Small intestine (tissue), 7 donors: ENCODE data around the gene CDK18. TPM values are rescaled to one million over a fixed set of nuclear protein-coding genes. Genes with fewer than 3 reads are reported as not detected.

ENCODE experiments used
- DNase-seq, 2 donors: peaks; one replicate each; pipeline versions ENCODE4 v3.0.0 to v3.0.0-alpha.2; 2013
- FAIRE-seq: peaks from 2 replicates; lab custom pipeline; 2012; peaks lifted over from hg19 to GRCh38; lab: Jason Lieb, UNC
- H3K27ac ChIP-seq, 3 donors: one replicate each; pipeline ENCODE4 v1.5.1; 2013; ENCODE audit warnings: low read length in 2 of 3, mild to moderate bottlenecking in 2 of 3, control low read depth in 1 of 3, inconsistent platforms in 1 of 3, low read depth in 1 of 3, moderate library complexity in 1 of 3
- H3K27me3 ChIP-seq, 3 donors: one replicate each; pipeline ENCODE4 v1.6.1; 2013; ENCODE audit warnings: low read length in 3 of 3, inconsistent platforms in 1 of 3; ENCODE audit not compliant: control insufficient read depth in 3 of 3, insufficient read depth in 3 of 3
- H3K36me3 ChIP-seq, 3 donors: one replicate each; pipeline ENCODE4 v1.6.1; 2013; ENCODE audit warnings: low read length in 3 of 3, inconsistent platforms in 1 of 3, low read depth in 1 of 3, mild to moderate bottlenecking in 1 of 3, moderate library complexity in 1 of 3; ENCODE audit not compliant: control insufficient read depth in 3 of 3, insufficient read depth in 2 of 3
- H3K4me1 ChIP-seq, 3 donors: one replicate each; pipeline ENCODE4 v1.6.1; 2013; ENCODE audit warnings: low read length in 2 of 3, inconsistent platforms in 1 of 3, low read depth in 1 of 3, mild to moderate bottlenecking in 1 of 3, moderate library complexity in 1 of 3; ENCODE audit not compliant: control insufficient read depth in 3 of 3, insufficient read depth in 2 of 3
- H3K4me3 ChIP-seq, 3 donors: one replicate each; pipeline ENCODE4 v1.5.1; 2013; ENCODE audit warnings: low read length in 3 of 3, control low read depth in 1 of 3, inconsistent platforms in 1 of 3, low read depth in 1 of 3, mild to moderate bottlenecking in 1 of 3, moderate library complexity in 1 of 3
- H3K9me3 ChIP-seq, 2 donors: one replicate each; pipeline ENCODE4 v1.6.1; 2013; ENCODE audit warnings: low read depth in 1 of 2, low read length in 1 of 2; ENCODE audit not compliant: control insufficient read depth in 2 of 2, insufficient read depth in 1 of 2
- WGBS, 3 donors: extraction: QIAGEN DNeasy Blood & Tissue Kit; methylation state at CpG; one replicate each; pipeline ENCODE4 v1.1.7; 2013; 5-methylcytosine and 5-hydroxymethylcytosine counted together
- polyA plus RNA-seq, 4 donors: library from polyadenylated mRNA; stranded (reverse) in 3 of 4; unstranded in 1 of 4; fragments of 200-250 nt in 3 of 4; fragments of 120-200 nt in 1 of 4; gene quantifications; one replicate each; pipeline versions ENCODE4 v1.2.1 to v1.2.3, GENCODE V29; 2013
- donor health status: healthy with polysubstance abuse.
- donor health status: control.
- donor health status: control.
- donor health status: Bipolar disorder and iron deficiency.
- donor health status: healthy.

Gene CDK18
- polyA plus RNA-seq, 4 donors = 32.7 to 62.4 (median 41.1) TPM

GRCh38 chr1:205510951-205511330 lies 6.5 kb downstream of the CDK18 start:
- H3K9me3 ChIP-seq = no peaks in the 10 kb centered on the region
- peaks cover 0 to 34% (median 0%) of the 10 kb centered on the region in 3 donors for H3K36me3 ChIP-seq
- DNase-seq = no peak
- H3K27ac ChIP-seq = no peak overlapping the region
- WGBS, 3 donors = 68 to 77% (median 73%) methylated on average over 3 of the region's 3 CpGs
- no peak overlapping the region for H3K4me3 ChIP-seq
- FAIRE-seq = no peak
- peaks cover 3 to 19% (median 7%) of the 10 kb centered on the region in 3 donors for H3K4me1 ChIP-seq
- no peaks in the 10 kb centered on the region for H3K27me3 ChIP-seq

- peak overlapping the region in 1 of 3 donors; percentile 70 for H3K27ac ChIP-seq
- FAIRE-seq (no peak), DNase-seq (peak; percentile 25 to 50)
- no peaks in the 10 kb centered on the region for H3K9me3 ChIP-seq
- no peaks in the 10 kb centered on the region for H3K27me3 ChIP-seq
- H3K36me3 ChIP-seq = peaks cover 0 to 41% (median 0%) of the 10 kb centered on the region in 3 donors
- H3K4me1 ChIP-seq = peaks cover 3 to 7% (median 6%) of the 10 kb centered on the region in 3 donors
- WGBS, 3 donors = 56 to 64% (median 64%) methylated on average over 13 of the region's 13 CpGs
- no peak overlapping the region for H3K4me3 ChIP-seq
Observed at GRCh38 chr1:205512059-205513045, 7.9 kb downstream of the CDK18 start.

- H3K27ac ChIP-seq = no peak overlapping the region
- H3K4me1 ChIP-seq = peaks cover 0 to 7% (median 0%) of the 10 kb centered on the region in 3 donors
- DNase-seq = no peak
- H3K4me3 ChIP-seq = no peak overlapping the region
- no peaks in the 10 kb centered on the region for H3K27me3 ChIP-seq
- FAIRE-seq = no peak
- WGBS, 3 donors = 75 to 84% (median 83%) methylated on average over 5 of the region's 5 CpGs
- peaks cover 0 to 41% (median 0%) of the 10 kb centered on the region in 3 donors for H3K36me3 ChIP-seq
- H3K9me3 ChIP-seq = no peaks in the 10 kb centered on the region
Observed at GRCh38 chr1:205513774-205514173, 9.3 kb downstream of the CDK18 start.

- Histone ChIP-seq H3K4me3 (no peak overlapping the region), H3K4me1 (peaks cover 0 to 7% (median 7%) of the 10 kb centered on the region in 3 donors), H3K27me3 (no peaks in the 10 kb centered on the region), H3K27ac (peak overlapping the region in 1 of 3 donors; percentile 37), H3K36me3 (peaks cover 0 to 44% (median 0%) of the 10 kb centered on the region in 3 donors), H3K9me3 (no peaks in the 10 kb centered on the region)
- FAIRE-seq (no peak), DNase-seq (peak in 1 of 2 donors; percentile 85)
- WGBS, 3 donors = 62 to 78% (median 72%) methylated on average over 7 of the region's 7 CpGs
Observed at GRCh38 chr1:205514211-205515142, 10.0 kb downstream of the CDK18 start.

GRCh38 chr1:205515781-205516253 lies 11.3 kb downstream of the CDK18 start:
- FAIRE-seq (no peak), DNase-seq (no peak)
- Histone ChIP-seq H3K27ac (peak overlapping the region in 2 of 3 donors; percentile 37 to 55), H3K9me3 (peaks cover 0 to 2% of the 10 kb centered on the region in 2 donors), H3K4me3 (no peak overlapping the region), H3K4me1 (peaks cover 0 to 14% (median 7%) of the 10 kb centered on the region in 3 donors), H3K27me3 (no peaks in the 10 kb centered on the region), H3K36me3 (peaks cover 0 to 44% (median 0%) of the 10 kb centered on the region in 3 donors)
- WGBS, 3 donors = 50 to 82% (median 71%) methylated on average over 5 of the region's 5 CpGs

GRCh38 chr1:205516362-205516761 lies 11.9 kb downstream of the CDK18 start:
- H3K4me3 ChIP-seq = no peak overlapping the region
- peaks cover 0 to 47% (median 0%) of the 10 kb centered on the region in 3 donors for H3K36me3 ChIP-seq
- FAIRE-seq (no peak), DNase-seq (no peak)
- H3K27ac ChIP-seq = peak overlapping the region in 2 of 3 donors; percentile 37 to 55
- H3K4me1 ChIP-seq = peaks cover 0 to 14% (median 7%) of the 10 kb centered on the region in 3 donors
- WGBS, 3 donors = 67 to 81% (median 78%) methylated on average over 4 of the region's 4 CpGs
- peaks cover 0 to 2% of the 10 kb centered on the region in 2 donors for H3K9me3 ChIP-seq
- H3K27me3 ChIP-seq = no peaks in the 10 kb centered on the region

GRCh38 chr1:205517288-205517687 lies 12.8 kb downstream of the CDK18 start:
- Histone ChIP-seq H3K9me3 (peaks cover 0 to 2% of the 10 kb centered on the region in 2 donors), H3K4me1 (peaks cover 0 to 14% (median 2%) of the 10 kb centered on the region in 3 donors), H3K27ac (no peak overlapping the region), H3K36me3 (peaks cover 0 to 43% (median 0%) of the 10 kb centered on the region in 3 donors), H3K4me3 (no peak overlapping the region), H3K27me3 (no peaks in the 10 kb centered on the region)
- no peak for DNase-seq
- WGBS, 3 donors = 62 to 84% (median 82%) methylated on average over 3 of the region's 3 CpGs
- FAIRE-seq = no peak
